GM12892 (cell line): ENCODE results near the gene CLNK.

Experiments
- POLR2A ChIP-seq: IDR thresholded peaks from 2 replicates; pipeline ENCODE4 v1.6.1; 2011; ENCODE audit warnings: low read depth, low read length, control low read depth
- POLR2AphosphoS5 ChIP-seq: IDR thresholded peaks from 2 replicates; pipeline ENCODE4 v1.6.1; 2011; ENCODE audit warnings: low read depth, low read length, control low read depth

DNA sequence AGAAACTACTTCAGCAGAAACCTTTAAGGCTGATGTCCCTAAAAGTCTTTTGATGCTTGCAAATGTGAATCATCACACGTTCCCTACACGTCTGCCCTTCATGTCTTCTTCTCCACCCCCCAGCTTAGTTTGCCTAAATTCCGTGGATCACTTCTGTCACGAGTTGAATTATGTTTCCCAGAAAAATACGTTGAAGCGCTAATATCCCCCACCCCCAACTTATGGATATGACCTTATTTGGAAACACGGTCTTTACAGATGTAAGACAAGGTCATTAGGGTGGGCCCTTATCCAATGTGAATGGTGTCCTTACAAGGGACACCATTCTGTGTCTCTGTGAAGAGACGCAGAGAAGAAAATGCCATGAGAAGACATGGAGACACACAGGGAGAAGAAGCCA lies 225.3 kb downstream of the CLNK start:
- TF ChIP-seq POLR2A: no peak
- TF ChIP-seq POLR2AphosphoS5: no peak
